Stimulated activated naive CD8-positive, alpha-beta T cell treated with anti-CD3 and anti-CD28 coated beads, Interleukin-15, Interleukin-2, amounts not matched to agents 100 U/mL and 50 U/mL, for 24 hours (primary cell): Measurements from ENCODE around the gene ERBB2.
A peak's percentile ranks its signal among the peaks of the same experiment; 100 is the strongest.
"Not testable (repeated sequence)": the region's sequence is repeated elsewhere in the genome, so short reads cannot be mapped to it uniquely, and the experiment has no call there.

Experiments used
- ATAC-seq: fragments of 150-1000 bp; cut with Tn5 transposase; one replicate; pipeline ENCODE4 v1.10.0; 2021
- DNase-seq: peaks from one replicate; pipeline ENCODE4 v3.0.0; 2021

ERBB2 gene

GRCh38 chr17:39678340-39679116, 21.3 kb upstream of the ERBB2 start:
- DNase-seq = no peak
- ATAC-seq = no peak

- peak; percentile 60 for ATAC-seq
- DNase-seq = peak; percentile 49
These were observed 20.2 kb upstream of the ERBB2 start for GRCh38 chr17:39679521-39680192.

- ATAC-seq = no peak
These were observed 16.4 kb upstream of the ERBB2 start for GRCh38 chr17:39683295-39683939.

GRCh38 chr17:39684369-39685192, 15.3 kb upstream of the ERBB2 start:
- ATAC-seq (no peak), DNase-seq (no peak)

More at GRCh38 chr17:39683295-39683939, 16.4 kb upstream of the ERBB2 start:
- DNase-seq = no peak

- ATAC-seq (no peak), DNase-seq (no peak)
These were observed 12.7 kb upstream of the ERBB2 start for GRCh38 chr17:39687101-39687545.

- peak; percentile 95 for ATAC-seq
These were observed 12.1 kb upstream of the ERBB2 start, which contains the start of gene PGAP3 for GRCh38 chr17:39687546-39688474. Gene PGAP3 (minus strand): TSS chr17:39688057. CDS start chr17:39688014, 43 bp downstream.

GRCh38 chr17:39688475-39688835, 11.4 kb upstream of the ERBB2 start:
- ATAC-seq (no peak), DNase-seq (no peak)

More at GRCh38 chr17:39687546-39688474, 12.1 kb upstream of the ERBB2 start, which contains the start of gene PGAP3:
- peak; percentile 91 for DNase-seq

- DNase-seq (no peak), ATAC-seq (no peak)
These were observed 10.9 kb upstream of the ERBB2 start for GRCh38 chr17:39688945-39689344.

GRCh38 chr17:39694593-39694992, 5.3 kb upstream of the ERBB2 start:
- no peak for ATAC-seq

GRCh38 chr17:39695089-39695474, 4.8 kb upstream of the ERBB2 start:
- ATAC-seq (no peak), DNase-seq (no peak)

More at GRCh38 chr17:39694593-39694992, 5.3 kb upstream of the ERBB2 start:
- no peak for DNase-seq

GRCh38 chr17:39696731-39697130, 3.1 kb upstream of the ERBB2 start:
- DNase-seq (no peak), ATAC-seq (no peak)

- ATAC-seq = no peak
These were observed 1.9 kb upstream of the ERBB2 start for GRCh38 chr17:39697961-39698360.

GRCh38 chr17:39699157-39699817, 577 bp upstream of the ERBB2 start:
- DNase-seq = not testable (repeated sequence)

More at GRCh38 chr17:39697961-39698360, 1.9 kb upstream of the ERBB2 start:
- DNase-seq = no peak

GRCh38 chr17:39700148-39700987, 504 bp downstream of the ERBB2 start:
- no peak for ATAC-seq
- DNase-seq = no peak

More at GRCh38 chr17:39699157-39699817, 577 bp upstream of the ERBB2 start:
- not testable (repeated sequence) for ATAC-seq

- DNase-seq (no peak), ATAC-seq (no peak)
These were observed 1.3 kb downstream of the ERBB2 start for GRCh38 chr17:39701012-39701783.

- no peak for ATAC-seq
- no peak for DNase-seq
These were observed 2.0 kb downstream of the ERBB2 start for GRCh38 chr17:39701784-39702422.
